ENCODE results near the gene SLFNL1. TPM values are rescaled to one million over a fixed set of nuclear protein-coding genes. Genes with fewer than 3 reads are reported as not detected.

SLFNL1 gene
- total and polyA plus RNA-seq, 2 donors (not counting 1 experiment from before 2014, with no cell fraction given) = 0.01 to 0.66 TPM

GRCh38 chr1:41022424-41022823, 899 bp upstream of the SLFNL1 start:
- Histone ChIP-seq H3K4me1 (ENCODE audit: control insufficient read depth, extremely low read depth, insufficient read depth, low read length) (peaks cover 2% of the 10 kb centered on the region), H3K9me3 (ENCODE audit: control insufficient read depth, insufficient read depth, low read depth, low read length) (no peaks in the 10 kb centered on the region), H3K9ac (ENCODE audit: insufficient read depth, low read length) (no peak overlapping the region), H3K4me3 (replicated peaks in 1 of 4; ENCODE audit: control extremely low read depth in 1 of 4, insufficient read depth in 1 of 4, low read depth in 3 of 4, low read length in 4 of 4) (no peak overlapping the region), H2AFZ (ENCODE audit: low read length) (no peak overlapping the region), H3K4me2 (ENCODE audit: extremely low read depth, insufficient read depth, low read length) (no peak overlapping the region), H3K27ac (ENCODE audit: insufficient read depth, low read length) (no peak overlapping the region), H3K79me2 (ENCODE audit: control insufficient read depth, insufficient read depth, low read length) (no peaks in the 10 kb centered on the region), H3K27me3 (ENCODE audit: control insufficient read depth, insufficient read depth, low read length) (no peaks in the 10 kb centered on the region), H3K36me3 (ENCODE audit: control insufficient read depth, insufficient read depth, low read length) (peaks cover 3% of the 10 kb centered on the region), H4K20me1 (ENCODE audit: control insufficient read depth, extremely low read depth, insufficient read depth, low read length) (no peaks in the 10 kb centered on the region)
- TF ChIP-seq EZH2 (IDR thresholded peaks at IDR 0.05; ENCODE audit: low read length, missing control alignments) (no peak), CTCF (conservative IDR thresholded peaks at IDR 0.05 in 1 of 2, IDR thresholded peaks at IDR 0.05 in 1 of 2; ENCODE audit: low read depth in 1 of 2, low read length in 2 of 2) (no peak)
- no peak for DNase-seq (ENCODE audit: low read depth in 2 of 2)

- Histone ChIP-seq H2AFZ (ENCODE audit: low read length) (no peak overlapping the region), H3K9ac (ENCODE audit: insufficient read depth, low read length) (no peak overlapping the region), H3K27me3 (ENCODE audit: control insufficient read depth, insufficient read depth, low read length) (no peaks in the 10 kb centered on the region), H3K4me1 (ENCODE audit: control insufficient read depth, extremely low read depth, insufficient read depth, low read length) (peaks cover 2% of the 10 kb centered on the region), H3K27ac (ENCODE audit: insufficient read depth, low read length) (no peak overlapping the region), H3K36me3 (ENCODE audit: control insufficient read depth, insufficient read depth, low read length) (peaks cover 5% of the 10 kb centered on the region), H4K20me1 (ENCODE audit: control insufficient read depth, extremely low read depth, insufficient read depth, low read length) (no peaks in the 10 kb centered on the region), H3K79me2 (ENCODE audit: control insufficient read depth, insufficient read depth, low read length) (no peaks in the 10 kb centered on the region), H3K4me3 (replicated peaks in 1 of 4; ENCODE audit: control extremely low read depth in 1 of 4, insufficient read depth in 1 of 4, low read depth in 3 of 4, low read length in 4 of 4) (no peak overlapping the region), H3K9me3 (ENCODE audit: control insufficient read depth, insufficient read depth, low read depth, low read length) (no peaks in the 10 kb centered on the region), H3K4me2 (ENCODE audit: extremely low read depth, insufficient read depth, low read length) (no peak overlapping the region)
- DNase-seq (ENCODE audit: low read depth in 2 of 2) = no peak
- TF ChIP-seq EZH2 (IDR thresholded peaks at IDR 0.05; ENCODE audit: low read length, missing control alignments) = no peak
- TF ChIP-seq CTCF (conservative IDR thresholded peaks at IDR 0.05 in 1 of 2, IDR thresholded peaks at IDR 0.05 in 1 of 2; ENCODE audit: low read depth in 1 of 2, low read length in 2 of 2) = no peak
Observed at GRCh38 chr1:41020654-41021053, 871 bp downstream of the SLFNL1 start.

- Histone ChIP-seq H3K27me3 (ENCODE audit: control insufficient read depth, insufficient read depth, low read length) (no peaks in the 10 kb centered on the region), H3K4me2 (ENCODE audit: extremely low read depth, insufficient read depth, low read length) (no peak overlapping the region), H3K4me1 (ENCODE audit: control insufficient read depth, extremely low read depth, insufficient read depth, low read length) (peaks cover 2% of the 10 kb centered on the region), H3K4me3 (replicated peaks in 1 of 4; ENCODE audit: control extremely low read depth in 1 of 4, insufficient read depth in 1 of 4, low read depth in 3 of 4, low read length in 4 of 4) (no peak overlapping the region), H4K20me1 (ENCODE audit: control insufficient read depth, extremely low read depth, insufficient read depth, low read length) (no peaks in the 10 kb centered on the region), H3K36me3 (ENCODE audit: control insufficient read depth, insufficient read depth, low read length) (peaks cover 7% of the 10 kb centered on the region), H3K9ac (ENCODE audit: insufficient read depth, low read length) (no peak overlapping the region), H2AFZ (ENCODE audit: low read length) (no peak overlapping the region), H3K79me2 (ENCODE audit: control insufficient read depth, insufficient read depth, low read length) (no peaks in the 10 kb centered on the region), H3K27ac (ENCODE audit: insufficient read depth, low read length) (no peak overlapping the region), H3K9me3 (ENCODE audit: control insufficient read depth, insufficient read depth, low read depth, low read length) (no peaks in the 10 kb centered on the region)
- no peak for DNase-seq (ENCODE audit: low read depth in 2 of 2)
- TF ChIP-seq EZH2 (IDR thresholded peaks at IDR 0.05; ENCODE audit: low read length, missing control alignments) = no peak
- TF ChIP-seq CTCF (conservative IDR thresholded peaks at IDR 0.05 in 1 of 2, IDR thresholded peaks at IDR 0.05 in 1 of 2; ENCODE audit: low read depth in 1 of 2, low read length in 2 of 2) = no peak
Observed at GRCh38 chr1:41020109-41020576, 1.4 kb downstream of the SLFNL1 start.
